ENCODE measurements around the gene NCOA3. TPM values are rescaled to one million over a fixed set of nuclear protein-coding genes. Genes with fewer than 3 reads are reported as not detected.

The NCOA3 gene
- total RNA-seq, 1 donor from 2014 or later = 37.3 TPM

DNA sequence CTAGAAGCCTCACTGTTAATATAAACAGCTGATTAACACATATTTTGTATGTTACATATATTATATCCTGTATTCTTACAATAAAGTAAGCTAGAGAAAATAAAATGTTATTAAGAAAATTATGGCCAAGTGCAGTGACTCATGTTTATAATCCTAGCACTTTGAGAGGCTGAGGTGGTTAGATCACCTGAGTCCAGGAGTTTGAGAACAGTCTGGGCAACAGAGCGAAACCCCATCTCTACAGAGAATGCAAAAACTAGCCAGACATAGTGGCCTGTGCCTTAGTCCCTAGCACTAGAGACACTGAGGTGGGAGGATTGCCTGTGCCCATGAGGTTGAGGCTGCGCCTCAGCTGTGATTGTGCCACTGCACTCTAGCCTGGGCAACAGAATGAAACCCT, 81.9 kb downstream of the NCOA3 start:
- TF ChIP-seq, protein P1, sequence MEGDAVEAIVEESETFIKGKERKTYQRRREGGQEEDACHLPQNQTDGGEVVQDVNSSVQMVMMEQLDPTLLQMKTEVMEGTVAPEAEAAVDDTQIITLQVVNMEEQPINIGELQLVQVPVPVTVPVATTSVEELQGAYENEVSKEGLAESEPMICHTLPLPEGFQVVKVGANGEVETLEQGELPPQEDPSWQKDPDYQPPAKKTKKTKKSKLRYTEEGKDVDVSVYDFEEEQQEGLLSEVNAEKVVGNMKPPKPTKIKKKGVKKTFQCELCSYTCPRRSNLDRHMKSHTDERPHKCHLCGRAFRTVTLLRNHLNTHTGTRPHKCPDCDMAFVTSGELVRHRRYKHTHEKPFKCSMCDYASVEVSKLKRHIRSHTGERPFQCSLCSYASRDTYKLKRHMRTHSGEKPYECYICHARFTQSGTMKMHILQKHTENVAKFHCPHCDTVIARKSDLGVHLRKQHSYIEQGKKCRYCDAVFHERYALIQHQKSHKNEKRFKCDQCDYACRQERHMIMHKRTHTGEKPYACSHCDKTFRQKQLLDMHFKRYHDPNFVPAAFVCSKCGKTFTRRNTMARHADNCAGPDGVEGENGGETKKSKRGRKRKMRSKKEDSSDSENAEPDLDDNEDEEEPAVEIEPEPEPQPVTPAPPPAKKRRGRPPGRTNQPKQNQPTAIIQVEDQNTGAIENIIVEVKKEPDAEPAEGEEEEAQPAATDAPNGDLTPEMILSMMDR (conservative IDR thresholded peaks at IDR 0.05) = no peak
- H3K36me3 Mint-ChIP-seq = peaks cover 24% of the 10 kb centered on the region
- H3K27me3 Mint-ChIP-seq = no peaks in the 10 kb centered on the region

DNA sequence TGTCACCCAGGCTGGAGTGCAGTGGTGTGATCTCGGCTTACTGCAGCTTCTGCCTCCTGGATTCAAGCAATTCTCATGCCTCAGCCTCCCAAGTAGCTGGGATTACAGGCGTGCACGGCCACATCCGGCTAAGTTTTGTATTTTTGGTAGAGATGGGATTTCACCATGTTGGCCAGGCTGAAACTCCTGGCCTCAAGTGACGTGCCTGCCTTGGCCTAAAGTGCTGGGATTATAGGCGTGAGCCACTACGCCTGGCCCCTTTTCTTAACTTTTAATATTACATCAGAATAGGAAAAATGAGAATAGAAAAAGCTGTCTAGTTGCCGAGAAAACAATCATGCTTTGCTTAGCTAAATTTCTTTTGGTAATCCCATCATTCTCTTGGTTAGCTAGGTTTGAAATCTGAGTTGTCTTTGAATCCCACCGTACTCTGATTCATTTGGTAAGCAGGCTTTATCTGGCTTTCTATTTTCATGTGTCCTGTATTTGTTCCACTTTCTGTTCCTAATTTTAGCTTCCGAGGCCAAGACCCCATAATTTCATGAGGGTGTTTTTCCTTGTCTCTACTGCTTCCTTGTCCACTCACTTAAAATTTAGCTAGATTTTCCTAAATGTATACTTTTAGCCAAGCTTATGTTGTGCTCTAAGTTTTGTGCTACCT, 83.5 kb downstream of the NCOA3 start:
- H3K4me1 Mint-ChIP-seq (ENCODE audit: unreplicated experiment) = peaks cover 22% of the 10 kb centered on the region
- DNase-seq (ENCODE audit: extremely low spot score, unreplicated experiment) = no peak
- TF ChIP-seq, protein P1 (conservative IDR thresholded peaks at IDR 0.05) = no peak
- no peaks in the 10 kb centered on the region for H3K9me3 Mint-ChIP-seq
- H3K4me3 Mint-ChIP-seq = no peak overlapping the region
- H3K27me3 Mint-ChIP-seq = no peaks in the 10 kb centered on the region
- peaks cover 24% of the 10 kb centered on the region for H3K36me3 Mint-ChIP-seq
- no peak overlapping the region for H3K27ac Mint-ChIP-seq

More for the DNA sequence above, 81.9 kb downstream of the NCOA3 start:
- Mint-ChIP-seq H3K4me1 (ENCODE audit: unreplicated experiment) (peaks cover 35% of the 10 kb centered on the region), H3K27ac (no peak overlapping the region), H3K4me3 (no peak overlapping the region), H3K9me3 (no peaks in the 10 kb centered on the region)
- no peak for DNase-seq (ENCODE audit: extremely low spot score, unreplicated experiment)

DNA sequence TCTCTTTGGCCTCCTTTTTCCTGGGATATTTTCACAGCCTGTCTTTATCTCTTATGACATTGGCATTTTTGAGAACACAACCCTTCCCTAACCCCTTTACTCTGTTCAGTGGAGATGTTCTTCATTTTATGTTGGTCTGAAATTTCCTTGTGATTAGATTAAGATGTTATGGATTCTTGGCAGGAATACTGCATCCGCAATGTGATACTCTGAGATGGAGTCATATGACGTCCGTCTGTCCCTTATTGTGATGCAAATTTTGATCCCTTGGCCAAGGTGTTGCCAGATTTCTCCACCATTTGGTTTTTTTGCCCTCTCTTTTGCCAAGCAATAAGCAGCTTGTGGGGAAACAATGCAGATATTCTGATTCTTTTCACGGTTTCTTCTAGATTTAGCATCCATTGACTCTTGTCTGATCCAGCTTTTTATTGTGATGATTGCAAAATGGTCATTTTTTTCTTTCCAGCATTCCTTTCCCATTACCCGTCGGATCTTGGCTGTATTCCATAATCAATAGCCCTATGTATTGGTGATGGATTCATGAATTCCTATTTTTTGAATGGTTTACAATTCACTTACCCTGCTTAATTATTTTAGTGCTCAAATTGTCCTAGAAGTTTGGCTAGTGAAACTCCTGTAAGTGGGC, 85.1 kb downstream of the NCOA3 start:
- H3K4me1 Mint-ChIP-seq (ENCODE audit: unreplicated experiment) = peaks cover 24% of the 10 kb centered on the region
- H3K4me3 Mint-ChIP-seq = no peak overlapping the region
- peaks cover 30% of the 10 kb centered on the region for H3K36me3 Mint-ChIP-seq
- DNase-seq (ENCODE audit: extremely low spot score, unreplicated experiment) = no peak
- H3K27ac Mint-ChIP-seq = no peak overlapping the region
- TF ChIP-seq, protein P1 (conservative IDR thresholded peaks at IDR 0.05) = no peak
- no peaks in the 10 kb centered on the region for H3K9me3 Mint-ChIP-seq
- no peaks in the 10 kb centered on the region for H3K27me3 Mint-ChIP-seq

DNA sequence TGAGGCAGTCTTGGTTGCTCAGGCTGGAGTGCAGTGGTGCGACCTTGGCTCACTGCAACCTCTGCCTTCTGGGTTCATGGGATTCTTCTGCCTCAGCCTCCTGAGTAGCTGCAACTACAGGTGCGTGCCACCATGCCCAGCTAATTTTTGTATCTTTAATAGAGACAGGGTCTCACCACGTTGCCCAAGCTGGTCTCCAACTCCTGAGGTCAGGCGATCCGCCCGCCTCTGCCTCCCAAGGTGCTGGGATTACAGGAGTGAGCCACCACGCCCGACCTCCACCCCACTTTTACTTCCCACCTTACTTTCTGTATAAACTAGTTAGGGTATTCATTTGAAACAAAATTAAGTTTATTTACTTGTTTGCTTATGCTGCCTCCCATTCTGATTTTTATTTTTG, 86.5 kb downstream of the NCOA3 start:
- Mint-ChIP-seq H3K27me3 (no peaks in the 10 kb centered on the region), H3K4me3 (no peak overlapping the region), H3K9me3 (no peaks in the 10 kb centered on the region), H3K36me3 (peaks cover 30% of the 10 kb centered on the region), H3K4me1 (ENCODE audit: unreplicated experiment) (peaks cover 31% of the 10 kb centered on the region), H3K27ac (no peak overlapping the region)
- TF ChIP-seq, protein P1 (conservative IDR thresholded peaks at IDR 0.05) = no peak
- no peak for DNase-seq (ENCODE audit: extremely low spot score, unreplicated experiment)

DNA sequence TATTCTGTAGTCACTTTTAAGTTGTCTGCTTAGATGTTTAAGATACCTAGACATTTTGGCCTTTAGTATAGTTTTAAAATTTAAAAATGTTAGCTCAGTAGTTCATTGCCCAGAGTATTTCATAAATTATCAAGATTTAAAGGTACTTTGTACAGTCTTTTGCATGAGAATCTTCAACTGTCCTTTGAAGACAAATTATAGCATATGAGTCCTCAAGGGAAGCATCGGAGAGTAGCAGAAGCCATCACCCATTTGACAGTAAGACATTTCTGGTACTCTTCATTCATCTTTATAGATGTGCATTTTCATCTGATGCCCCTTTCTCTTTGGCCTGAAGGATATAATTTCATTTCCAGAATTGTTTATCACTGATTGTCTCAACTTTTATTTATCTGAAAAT, 89.5 kb downstream of the NCOA3 start:
- H3K27me3 Mint-ChIP-seq = no peaks in the 10 kb centered on the region
- H3K27ac Mint-ChIP-seq = no peak overlapping the region
- no peak for DNase-seq (ENCODE audit: extremely low spot score, unreplicated experiment)
- H3K9me3 Mint-ChIP-seq = no peaks in the 10 kb centered on the region
- TF ChIP-seq, protein P1 (conservative IDR thresholded peaks at IDR 0.05) = no peak
- H3K36me3 Mint-ChIP-seq = peaks cover 27% of the 10 kb centered on the region
- peaks cover 28% of the 10 kb centered on the region for H3K4me1 Mint-ChIP-seq (ENCODE audit: unreplicated experiment)
- H3K4me3 Mint-ChIP-seq = no peak overlapping the region

Measured in type B pancreatic cell (in vitro differentiated cells).